Endometrium (tissue), 2 donors: ENCODE measurements around the gene ADPRHL1.
"Not testable (repeated sequence)": the region's sequence is repeated elsewhere in the genome, so short reads cannot be mapped to it uniquely, and the experiment has no call there.

Experiments used
- FAIRE-seq: peaks from 2 replicates; lab custom pipeline; 2012; peaks lifted over from hg19 to GRCh38; lab: Jason Lieb, UNC
- donor health status: control.
- donor health status: control.

The ADPRHL1 gene

DNA sequence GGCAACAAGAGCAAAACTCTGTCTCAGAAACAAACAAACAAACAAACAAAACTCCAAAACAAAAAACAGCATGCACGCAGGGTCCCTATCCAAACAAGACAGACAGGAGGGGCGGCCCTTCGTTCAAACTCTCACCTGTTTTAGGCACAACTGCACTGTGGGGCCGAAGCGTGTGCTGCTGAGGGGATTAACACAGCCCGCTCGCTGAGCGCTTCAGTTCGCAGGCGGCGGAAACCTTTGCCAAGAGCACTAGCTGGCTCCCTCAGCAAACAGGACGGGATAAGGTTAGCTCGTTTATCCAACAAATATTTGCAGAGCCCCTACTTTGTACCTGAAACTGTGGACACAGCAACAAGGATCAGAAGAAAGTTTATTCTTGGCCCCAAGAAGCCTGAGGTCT is 1.6 kb upstream of the ADPRHL1 start:
- no peak for FAIRE-seq

DNA sequence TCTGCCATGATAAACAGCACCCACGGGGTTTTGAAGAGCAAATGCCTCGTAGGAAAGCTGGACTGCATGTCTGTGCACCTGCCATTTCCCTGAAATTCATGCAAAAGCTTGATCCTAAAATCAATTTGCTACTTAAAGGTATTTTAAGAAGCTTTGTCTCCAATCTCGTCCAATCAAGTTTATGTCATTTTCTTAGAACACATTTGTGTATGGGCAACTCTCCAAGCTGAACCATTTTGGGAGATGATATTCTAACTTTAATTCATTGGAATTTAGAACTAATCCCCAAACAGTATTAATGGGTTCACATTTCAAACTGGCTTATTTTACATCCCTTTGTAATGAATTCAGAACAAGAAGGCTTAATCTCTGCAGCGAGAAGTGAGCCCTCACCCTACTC is 822 bp downstream of the ADPRHL1 start:
- FAIRE-seq, result no peak

DNA sequence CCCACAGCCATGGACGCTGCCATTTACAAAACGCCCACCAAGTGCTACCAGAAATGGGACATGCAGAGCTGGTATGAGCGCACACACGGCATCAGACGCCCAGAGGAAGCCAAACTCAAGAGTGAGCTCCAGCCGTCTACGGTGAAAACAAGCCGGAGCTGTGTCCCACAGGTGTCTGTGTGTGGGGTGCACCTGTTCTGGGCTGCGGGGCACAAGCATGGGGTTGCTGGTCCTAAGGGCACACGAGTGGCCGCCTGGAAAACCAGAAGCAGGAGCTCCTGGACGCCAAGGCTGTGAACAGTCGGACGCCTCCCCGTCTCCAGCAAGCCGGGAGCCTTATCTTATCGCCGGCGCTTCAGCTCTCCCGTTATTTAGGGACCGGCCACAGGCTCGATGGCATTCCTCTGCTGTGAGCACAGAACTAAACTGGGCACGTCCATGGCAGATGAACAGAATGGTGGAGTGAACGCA is 1.3 kb downstream of the ADPRHL1 start:
- no peak for FAIRE-seq

DNA sequence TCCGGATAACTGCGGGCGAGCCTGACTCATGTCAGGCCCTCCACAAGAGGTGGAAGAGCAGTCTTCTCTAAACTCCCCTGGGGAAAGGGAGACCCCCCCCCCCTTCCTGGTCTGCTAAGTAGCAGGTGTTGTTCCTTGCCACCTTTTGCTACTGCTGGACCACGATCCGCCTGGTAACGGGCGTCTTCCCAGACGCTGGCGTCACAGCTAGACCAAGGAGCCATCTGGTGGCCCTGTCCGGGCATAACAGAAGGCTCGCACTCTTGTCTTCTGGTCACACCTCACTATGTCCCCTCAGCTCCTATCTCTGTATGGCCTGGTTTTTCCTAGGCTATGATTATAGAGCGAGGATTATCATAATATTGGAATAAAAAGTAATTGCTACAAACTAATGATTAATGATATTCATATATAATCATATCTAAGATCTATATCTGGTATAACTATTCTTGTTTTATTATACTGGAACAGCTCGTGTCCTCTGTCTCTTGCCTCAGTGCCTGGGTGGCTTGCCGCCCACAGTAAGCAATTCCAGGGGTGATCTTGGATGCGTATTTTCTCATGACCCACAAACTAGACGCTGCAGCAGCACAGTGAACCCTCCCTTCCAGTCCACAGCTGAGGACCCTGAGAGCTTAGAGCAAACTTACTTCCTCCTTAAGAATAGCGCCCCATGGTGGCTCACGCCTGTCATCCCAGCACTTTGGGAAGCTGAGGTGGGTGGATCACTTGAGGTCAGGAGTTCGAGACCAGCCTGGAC is 2.2 kb downstream of the ADPRHL1 start:
- FAIRE-seq, result not testable (repeated sequence)

DNA sequence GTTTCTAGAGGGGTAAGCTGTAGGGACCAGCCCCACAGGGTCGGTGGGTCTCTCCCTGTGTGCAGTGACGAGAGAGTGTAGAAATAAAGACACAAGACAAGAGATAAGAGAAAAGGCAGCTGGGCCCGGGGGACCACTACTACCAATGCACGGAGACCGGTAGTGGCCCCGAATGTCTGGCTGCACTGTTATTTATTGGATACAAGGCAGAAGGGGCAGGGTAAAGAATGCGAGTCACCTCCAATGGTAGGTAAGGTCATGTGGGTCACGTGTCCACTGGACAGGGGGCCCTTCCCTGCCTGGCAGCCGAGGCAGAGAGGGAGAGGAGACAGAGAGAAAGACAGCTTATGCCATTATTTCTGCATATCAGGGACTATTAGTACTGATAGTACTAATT is 2.9 kb downstream of the ADPRHL1 start:
- FAIRE-seq, result not testable (repeated sequence)

DNA sequence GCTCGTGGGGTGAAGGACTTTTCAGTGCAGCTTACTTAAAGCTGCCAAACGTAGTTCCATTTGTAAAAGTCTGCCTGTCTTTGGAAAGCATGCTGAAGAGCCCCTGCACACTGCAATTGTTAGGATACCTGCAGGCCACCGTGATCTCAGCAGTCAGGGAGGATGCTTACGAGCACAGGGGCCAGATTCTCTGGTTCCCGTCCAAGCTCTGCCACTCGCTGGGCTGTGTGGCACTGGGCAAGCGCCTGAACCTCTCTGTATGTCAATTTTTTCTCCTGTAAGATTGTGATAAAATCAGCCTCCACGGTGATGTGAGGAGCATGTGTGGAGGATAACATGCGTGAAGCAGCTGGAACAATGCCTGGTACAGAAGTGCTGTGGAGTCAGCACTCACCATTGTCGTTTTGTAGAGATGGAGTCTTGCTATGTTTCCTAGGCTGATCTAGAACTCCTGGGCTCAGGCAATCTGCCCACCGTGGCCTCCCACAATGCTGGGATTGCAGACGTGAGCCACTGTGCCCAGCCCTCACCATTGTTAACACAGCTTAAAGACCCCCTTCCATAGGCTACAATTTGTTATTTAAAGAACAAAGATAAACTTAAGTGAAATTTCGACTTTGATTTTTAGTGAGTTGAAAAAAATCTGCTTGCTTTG is 3.5 kb downstream of the ADPRHL1 start:
- no peak for FAIRE-seq

DNA sequence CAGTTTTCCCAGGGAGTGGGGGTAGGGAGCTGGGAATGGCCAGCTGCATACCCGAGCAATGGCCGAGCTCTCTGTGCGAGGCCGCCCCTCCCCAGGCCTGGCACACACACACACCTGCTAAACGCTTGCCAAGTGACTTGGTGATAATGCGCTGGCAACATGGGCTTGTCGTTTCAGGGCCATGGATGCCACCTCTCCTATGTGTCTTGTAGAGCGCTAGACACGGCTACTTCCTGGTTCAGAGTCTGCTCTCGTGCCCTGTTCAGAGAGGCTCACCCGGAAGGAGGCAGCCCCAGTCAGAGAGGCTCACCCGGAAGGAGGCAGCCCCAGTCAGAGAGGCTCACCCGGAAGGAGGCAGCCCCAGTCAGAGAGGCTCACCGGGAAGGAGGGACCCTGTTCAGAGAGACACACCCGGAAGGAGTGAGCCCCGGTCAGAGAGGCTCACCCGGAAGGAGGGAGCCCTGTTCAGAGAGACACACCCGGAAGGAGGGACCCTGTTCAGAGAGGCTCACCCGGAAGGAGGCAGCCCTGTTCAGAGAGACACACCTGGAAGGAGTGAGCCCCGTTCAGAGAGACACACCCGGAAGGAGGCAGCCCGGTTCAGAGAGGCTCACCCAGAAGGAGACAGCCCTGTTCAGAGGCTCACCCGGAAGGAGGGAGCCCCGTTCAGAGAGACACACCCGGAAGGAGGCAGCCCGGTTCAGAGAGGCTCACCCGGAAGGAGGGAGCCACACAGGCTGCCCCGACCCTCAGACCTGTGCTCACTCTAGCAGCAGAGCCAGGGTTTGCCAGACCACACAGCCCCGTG is 4.2 kb downstream of the ADPRHL1 start:
- peak; percentile 18 for FAIRE-seq

DNA sequence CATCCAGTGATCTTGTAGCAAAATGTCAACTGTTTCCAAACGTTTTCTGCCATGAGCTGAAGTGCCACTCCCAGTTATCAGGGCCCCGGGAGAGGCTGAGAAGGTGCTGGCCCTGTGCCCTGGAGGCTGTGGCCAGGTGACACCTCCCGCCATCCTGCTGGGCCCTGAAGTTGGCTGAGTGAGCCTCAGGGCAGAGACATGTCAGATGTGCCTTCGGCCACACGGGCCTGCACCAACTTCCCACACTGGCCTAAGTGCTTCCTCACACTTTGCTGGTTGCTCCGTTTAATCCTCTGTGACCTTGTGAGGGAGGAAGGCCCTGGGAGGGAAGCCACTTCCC is 4.8 kb downstream of the ADPRHL1 start:
- FAIRE-seq, result no peak

DNA sequence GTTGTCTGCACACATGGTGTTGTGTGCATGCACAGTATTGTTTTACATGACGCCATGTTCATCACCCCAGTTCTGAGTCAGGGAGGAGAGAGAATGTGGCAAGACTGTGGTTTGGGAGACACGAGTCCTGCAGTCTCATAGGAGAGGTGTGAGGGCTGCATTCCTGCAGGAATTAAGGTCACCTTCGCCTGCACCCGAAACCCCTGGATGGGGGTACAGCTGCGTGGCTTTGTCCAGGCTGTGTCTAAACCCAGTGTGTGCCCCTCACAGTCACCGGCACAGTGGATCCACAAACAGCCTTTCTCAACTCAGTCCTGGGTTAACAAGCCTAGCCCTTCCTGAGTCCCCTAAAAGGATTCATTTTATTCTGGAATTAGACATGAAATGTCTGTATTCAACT is 5.7 kb downstream of the ADPRHL1 start:
- FAIRE-seq, result no peak

DNA sequence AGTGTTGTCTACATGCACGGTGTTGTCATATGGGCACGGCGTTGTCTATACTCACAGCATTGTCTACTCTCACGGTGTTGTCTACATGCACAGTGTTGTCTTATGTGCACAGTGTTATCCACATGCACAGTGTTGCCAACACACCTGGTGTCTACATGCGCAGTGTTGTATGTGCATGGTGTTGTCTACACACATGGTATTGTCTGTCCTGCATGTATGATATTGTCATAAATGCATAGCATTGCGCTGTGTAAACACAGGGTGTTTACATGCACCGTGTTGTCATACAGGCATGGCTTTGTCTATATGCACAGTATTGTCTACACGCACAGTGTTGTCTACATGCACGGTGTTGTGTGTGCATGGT is 6.8 kb downstream of the ADPRHL1 start:
- no peak for FAIRE-seq

DNA sequence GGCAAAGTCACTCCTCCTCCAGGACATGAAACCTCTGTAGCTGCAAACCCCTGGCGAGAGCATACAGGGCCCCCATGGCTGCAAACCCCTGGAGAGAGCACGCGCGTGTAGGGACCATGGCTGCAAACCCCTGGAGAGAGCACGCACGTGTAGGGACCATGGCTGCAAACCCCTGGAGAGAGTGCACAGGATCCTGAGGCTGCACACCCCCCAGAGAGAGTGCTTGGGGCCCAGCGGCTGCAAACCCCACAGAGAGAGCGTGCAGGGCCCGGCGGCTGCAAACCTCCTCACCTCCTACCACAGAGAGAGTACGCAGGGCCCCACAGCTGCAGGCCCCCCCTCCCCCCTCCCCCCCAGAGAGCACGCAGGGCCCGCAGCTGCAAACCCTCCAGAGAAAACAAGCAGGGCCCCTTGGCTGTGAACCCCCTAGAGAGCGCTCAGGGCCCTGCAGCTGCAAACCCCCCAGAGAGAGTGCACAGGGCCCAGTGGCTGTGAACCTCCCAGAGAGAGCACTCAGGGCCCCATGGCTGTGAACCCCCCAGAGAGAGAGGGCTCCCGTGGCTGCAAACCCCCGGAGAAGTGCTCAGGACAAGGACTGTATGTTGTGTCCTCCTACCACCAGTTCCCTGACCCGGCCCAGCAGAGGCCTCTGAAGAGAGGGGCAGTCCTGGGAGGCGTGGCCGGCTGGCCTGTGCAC is 7.3 kb downstream of the ADPRHL1 start:
- no peak for FAIRE-seq

DNA sequence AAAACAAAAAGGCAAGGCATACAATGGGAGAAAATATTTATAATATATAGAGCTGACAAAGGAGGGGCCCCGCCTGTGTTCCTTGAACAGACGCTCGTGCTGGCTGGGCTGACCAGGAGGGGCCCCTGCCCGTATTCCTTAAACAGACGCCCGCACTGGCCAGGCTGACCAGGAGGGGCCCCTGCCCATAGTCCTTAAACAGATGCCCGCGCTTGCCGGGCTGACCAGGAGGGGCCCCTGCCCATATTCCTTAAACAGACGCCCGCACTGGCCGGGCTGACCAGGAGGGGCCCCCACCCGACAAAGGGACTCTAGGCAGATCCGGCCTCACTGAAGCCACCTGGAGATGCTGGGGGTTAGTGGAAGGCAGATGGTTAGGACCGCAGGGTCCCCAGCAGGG is 9.3 kb downstream of the ADPRHL1 start:
- FAIRE-seq, result no peak

DNA sequence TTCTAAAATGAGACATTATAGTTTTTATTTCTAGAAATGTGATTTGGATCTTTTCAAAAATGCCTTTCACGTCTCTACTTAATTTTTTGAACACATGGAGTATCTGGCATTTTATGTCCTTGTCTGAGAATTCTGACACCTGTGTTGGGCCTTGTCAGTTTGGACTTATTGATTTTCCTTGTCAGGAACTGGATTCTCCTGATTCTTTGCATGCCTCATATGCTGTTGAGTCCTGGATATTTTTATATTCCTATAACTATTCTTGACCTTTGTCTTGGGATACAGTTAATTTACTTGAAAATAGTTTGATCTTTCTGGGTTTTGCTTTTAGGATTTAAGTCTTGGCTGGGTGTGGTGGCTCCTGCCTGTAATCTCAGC is 10.3 kb downstream of the ADPRHL1 start:
- no peak for FAIRE-seq

DNA sequence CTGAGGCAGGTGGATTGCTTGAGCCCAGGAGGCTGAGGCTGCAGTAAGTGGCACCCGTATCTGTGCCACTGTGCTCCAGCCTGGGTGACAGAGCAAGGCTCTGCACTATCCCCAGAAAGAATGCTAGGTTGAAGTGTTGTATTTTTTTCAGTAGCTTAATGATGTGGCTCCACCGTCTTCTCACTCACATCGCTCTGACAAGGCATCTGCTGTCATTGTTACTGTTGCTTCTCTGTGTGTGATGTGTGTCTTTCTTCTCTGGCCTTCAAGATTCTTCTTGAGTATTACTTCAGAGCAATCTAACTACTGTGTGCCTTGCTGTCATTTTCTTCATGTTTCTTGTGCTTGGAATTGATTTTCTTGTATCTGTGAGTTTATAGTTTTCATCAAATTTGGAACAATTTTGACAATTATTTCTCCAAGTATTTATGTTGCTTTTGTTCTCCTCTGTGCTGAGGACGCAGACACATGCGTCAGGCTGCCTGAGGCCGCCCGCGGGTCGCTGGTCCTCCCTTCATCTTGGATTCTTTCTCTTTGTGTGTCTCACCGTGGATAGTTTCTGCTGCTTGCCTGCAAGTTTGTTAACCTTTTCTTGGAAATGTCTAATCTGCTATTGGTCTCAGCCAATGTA is 10.8 kb downstream of the ADPRHL1 start:
- FAIRE-seq, result no peak

DNA sequence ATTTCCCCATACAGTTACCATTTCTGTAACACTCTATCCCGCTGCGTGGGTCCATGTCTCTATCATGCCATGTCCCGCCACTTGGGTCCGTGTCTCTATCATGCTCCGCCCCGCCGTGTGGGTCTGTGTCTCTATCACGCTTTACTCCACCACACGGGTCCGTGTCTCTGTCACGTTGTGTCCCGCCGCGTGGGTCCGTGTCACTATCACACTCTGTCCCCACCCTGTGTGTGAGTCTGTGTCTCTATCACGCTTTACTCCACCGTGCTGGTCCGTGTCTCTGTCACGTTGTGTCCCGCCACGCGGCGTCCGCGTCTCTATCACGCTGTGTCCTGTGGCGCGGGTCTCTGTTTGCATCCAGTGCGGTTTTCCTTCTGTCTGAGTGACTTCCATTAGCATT is 11.6 kb downstream of the ADPRHL1 start:
- FAIRE-seq, result no peak

DNA sequence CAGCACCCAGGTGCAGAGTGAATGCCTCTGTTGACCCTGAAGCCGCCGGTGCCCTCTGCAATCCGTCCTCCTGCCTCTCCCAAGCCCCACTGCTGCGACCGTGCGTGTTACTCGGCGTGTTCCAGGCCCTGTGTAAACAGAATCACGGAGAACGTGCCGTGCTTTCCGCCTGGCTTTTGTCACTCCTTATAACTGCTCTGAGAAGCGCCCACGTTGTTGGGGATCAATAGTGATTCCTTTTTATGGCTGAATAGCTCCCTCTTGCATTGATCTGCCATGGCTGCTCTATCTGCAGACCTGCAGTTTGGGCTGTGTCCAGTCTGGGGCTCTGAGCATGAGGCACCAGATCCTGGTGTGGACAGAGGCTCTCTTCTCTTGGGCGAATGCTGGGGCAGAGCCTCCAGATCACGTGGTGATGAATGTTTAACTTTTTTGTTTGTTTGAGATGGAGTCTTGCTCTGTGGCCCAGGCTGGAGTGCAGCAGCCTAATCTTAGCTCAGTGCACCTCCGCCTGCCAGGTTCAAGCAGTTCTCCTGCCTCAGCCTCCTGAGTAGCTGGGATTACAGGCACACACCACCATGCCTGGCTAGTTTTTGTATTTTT is 15.8 kb downstream of the ADPRHL1 start:
- FAIRE-seq, result no peak

DNA sequence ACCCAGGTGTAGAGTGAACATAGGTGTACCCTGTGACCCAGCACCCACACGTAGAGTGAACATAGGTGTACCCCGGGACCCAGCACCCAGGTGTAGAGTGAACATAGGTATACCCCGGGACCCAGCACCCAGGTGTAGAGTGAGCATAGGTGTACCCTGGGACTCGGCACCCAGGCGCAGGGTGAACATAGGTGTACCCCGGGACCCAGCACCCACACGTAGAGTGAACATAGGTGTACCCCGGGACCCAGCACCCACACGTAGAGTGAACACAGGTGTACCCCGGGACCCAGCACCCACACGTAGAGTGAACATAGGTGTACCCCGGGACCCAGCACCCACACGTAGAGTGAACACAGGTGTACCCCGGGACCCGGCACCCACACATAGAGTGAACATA is 16.4 kb downstream of the ADPRHL1 start:
- FAIRE-seq, result not testable (repeated sequence)

DNA sequence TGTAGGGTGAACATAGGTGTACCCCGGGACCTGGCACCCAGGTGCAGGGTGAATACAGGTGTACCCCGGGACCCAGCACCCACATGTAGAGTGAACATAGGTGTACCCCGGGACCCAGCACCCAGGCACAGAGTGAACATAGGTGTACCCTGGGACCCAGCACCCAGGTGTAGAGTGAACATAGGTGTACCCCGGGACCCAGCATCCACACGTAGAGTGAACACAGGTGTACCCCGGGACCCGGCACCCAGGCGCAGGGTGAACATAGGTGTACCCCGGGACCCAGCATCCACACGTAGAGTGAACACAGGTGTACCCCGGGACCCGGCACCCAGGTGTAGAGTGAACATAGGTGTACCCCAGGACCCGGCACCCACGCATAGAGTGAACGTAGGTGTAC is 17.4 kb downstream of the ADPRHL1 start:
- not testable (repeated sequence) for FAIRE-seq

DNA sequence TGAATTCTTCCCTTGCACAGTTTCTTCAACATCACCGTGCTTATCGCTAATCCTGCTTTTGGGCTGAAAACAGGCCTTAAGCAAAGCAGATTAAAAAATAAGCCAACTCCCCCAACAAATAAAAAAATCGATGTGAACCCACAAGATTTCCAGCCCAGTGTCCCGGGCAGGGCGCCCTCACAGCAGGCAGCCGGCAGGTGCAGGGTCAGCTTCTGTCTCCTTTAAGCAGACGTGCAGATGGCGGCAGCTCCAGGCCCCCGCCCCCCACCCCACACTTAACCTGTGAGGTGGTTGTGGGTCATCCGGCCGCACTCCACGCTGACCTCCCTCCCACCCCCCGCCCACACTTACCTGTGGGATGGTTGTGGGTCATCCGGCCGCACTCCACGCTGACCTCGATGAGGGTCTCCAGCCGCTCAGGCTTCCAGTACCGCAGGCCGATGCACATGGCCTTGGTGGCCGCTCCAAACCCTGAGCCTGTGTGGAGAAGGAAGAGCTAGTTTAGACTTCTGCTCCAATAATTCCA is 19.8 kb downstream of the ADPRHL1 start:
- no peak for FAIRE-seq

DNA sequence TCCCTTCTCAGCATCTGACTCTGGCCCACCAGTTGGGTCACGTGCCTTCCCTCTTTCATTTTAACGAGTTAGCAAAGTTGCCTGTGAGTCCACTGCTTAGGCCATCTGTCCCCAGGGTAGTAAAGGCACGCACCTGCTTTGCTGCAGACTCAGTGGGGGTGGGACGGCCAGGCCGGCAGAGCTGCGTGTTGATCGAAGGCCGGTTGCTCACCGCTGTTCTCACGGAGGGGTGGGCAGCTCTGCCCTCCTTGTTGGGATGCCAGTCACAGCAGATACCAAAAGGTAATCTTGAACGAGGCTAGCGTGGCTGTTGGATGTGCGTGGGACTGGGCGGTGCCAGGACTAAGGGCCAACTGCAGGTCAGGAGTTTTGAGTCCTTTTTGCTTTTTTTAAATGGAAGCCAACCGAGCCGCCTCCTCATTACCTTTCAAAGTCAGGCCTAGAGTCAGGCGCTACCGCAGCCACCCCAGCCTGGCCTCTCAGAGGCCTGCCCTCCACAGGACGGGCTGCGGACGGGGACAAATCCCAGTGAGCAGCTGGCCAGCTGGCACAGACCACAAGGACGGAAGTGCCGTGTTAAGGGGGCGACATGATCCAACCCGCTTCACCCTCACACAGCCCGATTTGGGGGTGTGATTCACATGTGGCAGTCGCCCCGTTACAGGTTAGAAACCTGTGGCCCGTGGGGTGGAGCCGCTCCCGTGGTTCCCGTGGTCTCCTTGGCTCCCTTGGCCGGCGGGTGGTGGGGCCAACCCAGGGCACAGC is 20.6 kb downstream of the ADPRHL1 start:
- FAIRE-seq, result no peak

DNA sequence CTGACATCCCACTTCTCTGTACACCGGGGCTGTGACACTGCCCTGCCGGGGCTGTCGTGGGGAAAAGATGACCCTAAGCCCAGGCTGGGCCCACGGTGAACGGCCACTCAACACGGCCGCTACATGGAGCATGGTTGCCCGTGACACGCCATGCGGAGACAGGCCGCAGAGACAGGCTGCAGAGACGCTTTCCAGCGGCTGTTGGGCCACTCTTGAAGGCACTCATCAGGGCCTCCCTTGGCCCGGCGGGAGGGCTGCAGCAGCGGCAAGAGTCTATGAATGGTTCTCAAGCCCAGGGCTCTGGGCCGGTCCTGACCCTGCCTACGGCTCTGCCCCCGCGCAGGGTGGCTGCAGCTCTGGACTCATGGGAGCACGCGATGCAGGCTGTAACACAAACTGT is 22.1 kb downstream of the ADPRHL1 start:
- FAIRE-seq, result no peak
